ENCODE measurements around the gene ACAP3. TPM values are rescaled to one million over a fixed set of nuclear protein-coding genes. Genes with fewer than 3 reads are reported as not detected.

ACAP3 gene
- total and polyA plus RNA-seq, 2 donors (not counting 3 experiments of a cell fraction or from before 2014, with no cell fraction given) = 27.8 to 39.0 TPM

GRCh38 chr1:1247341-1247913, 60.3 kb downstream of the ACAP3 start:
- Histone ChIP-seq H3K36me3 (ENCODE audit: control insufficient read depth in 2 of 2, extremely low read depth in 1 of 2, insufficient read depth in 2 of 2, low read length in 2 of 2) (no peaks in the 10 kb centered on the region), H3K9ac (replicated peaks; ENCODE audit: extremely low read depth, insufficient read depth, low read length) (no peak overlapping the region), H2AFZ (ENCODE audit: low read depth, low read length) (no peak overlapping the region), H3K9me3 (replicated peaks; ENCODE audit: control insufficient read depth, insufficient read depth, low read length) (no peaks in the 10 kb centered on the region), H3K4me3 (replicated peaks in 1 of 3; ENCODE audit: insufficient read depth in 1 of 3, low read depth in 1 of 3, low read length in 3 of 3) (no peak overlapping the region), H4K20me1 (replicated peaks; ENCODE audit: control insufficient read depth, extremely low read depth, insufficient read depth, low read length) (no peaks in the 10 kb centered on the region), H3K4me2 (ENCODE audit: insufficient read depth, low read length) (no peak overlapping the region), H3K9me1 (replicated peaks; ENCODE audit: control insufficient read depth, extremely low read depth, insufficient read depth, low read length) (no peaks in the 10 kb centered on the region), H3K27me3 (ENCODE audit: control insufficient read depth in 2 of 2, insufficient read depth in 2 of 2, low read length in 2 of 2) (peaks cover 10 to 14% of the 10 kb centered on the region in 2 experiments), H3K79me2 (ENCODE audit: control insufficient read depth, insufficient read depth, low read length) (no peaks in the 10 kb centered on the region), H3K27ac (ENCODE audit: insufficient read depth, low read depth, low read length) (no peak overlapping the region), H3K4me1 (ENCODE audit: control insufficient read depth, extremely low read depth, insufficient read depth, low read length) (no peaks in the 10 kb centered on the region)
- TF ChIP-seq MYC (IDR thresholded peaks at IDR 0.05; ENCODE audit: low read depth, low read length) = no peak
- CTCF ChIA-PET = no interaction called here
- dilution Hi-C loops (cut with MboI; ENCODE audit: extremely low pct_ligation_motif_present, low sequenced_read_pairs) = no loop called here
- no peak for DNase-seq (ENCODE audit: low read depth, low spot score)
- POLR2A ChIA-PET = no interaction called here
- BruUV-seq (replicated peaks) = no TSS peak
- intact Hi-C loops (cut with micrococcal nuclease) = loop anchor here (2.0 to 5.0 kb wide), 2 partner anchors 25 to 125 kb away; partner anchors contain the start of gene UBE2J2
- no peak for FAIRE-seq

GRCh38 chr1:1246577-1247340, 61.0 kb downstream of the ACAP3 start, which contains the start of gene C1QTNF12:
Gene C1QTNF12 (minus strand): TSS chr1:1246722. CDS start chr1:1246690, 32 bp downstream.
- no peak within 1 kb of the TSS for H2AFZ ChIP-seq (ENCODE audit: low read depth, low read length)
- H3K9me3 ChIP-seq (replicated peaks; ENCODE audit: control insufficient read depth, insufficient read depth, low read length) = no peaks in the 10 kb centered on the region
- no peaks in the 10 kb centered on the region for H3K79me2 ChIP-seq (ENCODE audit: control insufficient read depth, insufficient read depth, low read length)
- no peak within 1 kb of the TSS for H3K4me3 ChIP-seq (replicated peaks in 1 of 3; ENCODE audit: insufficient read depth in 1 of 3, low read depth in 1 of 3, low read length in 3 of 3)
- no peak within 1 kb of the TSS for H3K9ac ChIP-seq (replicated peaks; ENCODE audit: extremely low read depth, insufficient read depth, low read length)
- dilution Hi-C loops (cut with MboI; ENCODE audit: extremely low pct_ligation_motif_present, low sequenced_read_pairs) = no loop called here
- ChIA-PET POLR2A (no interaction called here), CTCF (interaction anchor here (1.1 kb wide), 1 partner anchor 125 kb away, joined by 4 read pairs; no protein-coding TSS in a partner anchor)
- no peak for DNase-seq (ENCODE audit: low read depth, low spot score)
- H3K4me2 ChIP-seq (ENCODE audit: insufficient read depth, low read length) = no peak within 1 kb of the TSS
- H3K4me1 ChIP-seq (ENCODE audit: control insufficient read depth, extremely low read depth, insufficient read depth, low read length) = no peaks in the 10 kb centered on the region
- H4K20me1 ChIP-seq (replicated peaks; ENCODE audit: control insufficient read depth, extremely low read depth, insufficient read depth, low read length) = no peaks in the 10 kb centered on the region
- no TSS peak for BruUV-seq (replicated peaks)
- H3K36me3 ChIP-seq (ENCODE audit: control insufficient read depth in 2 of 2, extremely low read depth in 1 of 2, insufficient read depth in 2 of 2, low read length in 2 of 2) = no peaks in the 10 kb centered on the region
- no peak within 1 kb of the TSS for H3K27ac ChIP-seq (ENCODE audit: insufficient read depth, low read depth, low read length)
- intact Hi-C loops (cut with micrococcal nuclease) = loop anchor here (2.0 to 5.0 kb wide), 2 partner anchors 26 to 124 kb away; partner anchors contain the start of gene UBE2J2
- FAIRE-seq = no peak
- no peaks in the 10 kb centered on the region for H3K9me1 ChIP-seq (replicated peaks; ENCODE audit: control insufficient read depth, extremely low read depth, insufficient read depth, low read length)
- TF ChIP-seq MYC (IDR thresholded peaks at IDR 0.05; ENCODE audit: low read depth, low read length) = no peak
- TF ChIP-seq POLR2A (IDR thresholded peaks at IDR 0.05; ENCODE audit: low read depth, low read length) = no peak
- TF ChIP-seq EZH2 (IDR thresholded peaks at IDR 0.05; ENCODE audit: borderline replicate concordance, low read depth, low read length, severe bottlenecking) = peak; percentile 87
- TF ChIP-seq GATA2 (IDR thresholded peaks at IDR 0.05; ENCODE audit: insufficient read depth, insufficient read length, low read depth, low read length) = no peak
- H3K27me3 ChIP-seq (ENCODE audit: control insufficient read depth in 2 of 2, insufficient read depth in 2 of 2, low read length in 2 of 2) = peaks cover 10 to 14% of the 10 kb centered on the region in 2 experiments

All from endothelial cell of umbilical vein (primary cell).